Stimulated activated CD4-positive, alpha-beta T cell treated with anti-CD3 and anti-CD28 coated beads, Interleukin-4, amount 100 ng/mL, for 4 hours (primary cell): ENCODE measurements around the gene CACNG3.
"Not testable (repeated sequence)": the region's sequence is repeated elsewhere in the genome, so short reads cannot be mapped to it uniquely, and the experiment has no call there.

Source experiments
- DNase-seq, 2 experiments: peaks; one replicate each; pipeline ENCODE4 v3.0.0-alpha.2; 2020

Gene CACNG3

DNA sequence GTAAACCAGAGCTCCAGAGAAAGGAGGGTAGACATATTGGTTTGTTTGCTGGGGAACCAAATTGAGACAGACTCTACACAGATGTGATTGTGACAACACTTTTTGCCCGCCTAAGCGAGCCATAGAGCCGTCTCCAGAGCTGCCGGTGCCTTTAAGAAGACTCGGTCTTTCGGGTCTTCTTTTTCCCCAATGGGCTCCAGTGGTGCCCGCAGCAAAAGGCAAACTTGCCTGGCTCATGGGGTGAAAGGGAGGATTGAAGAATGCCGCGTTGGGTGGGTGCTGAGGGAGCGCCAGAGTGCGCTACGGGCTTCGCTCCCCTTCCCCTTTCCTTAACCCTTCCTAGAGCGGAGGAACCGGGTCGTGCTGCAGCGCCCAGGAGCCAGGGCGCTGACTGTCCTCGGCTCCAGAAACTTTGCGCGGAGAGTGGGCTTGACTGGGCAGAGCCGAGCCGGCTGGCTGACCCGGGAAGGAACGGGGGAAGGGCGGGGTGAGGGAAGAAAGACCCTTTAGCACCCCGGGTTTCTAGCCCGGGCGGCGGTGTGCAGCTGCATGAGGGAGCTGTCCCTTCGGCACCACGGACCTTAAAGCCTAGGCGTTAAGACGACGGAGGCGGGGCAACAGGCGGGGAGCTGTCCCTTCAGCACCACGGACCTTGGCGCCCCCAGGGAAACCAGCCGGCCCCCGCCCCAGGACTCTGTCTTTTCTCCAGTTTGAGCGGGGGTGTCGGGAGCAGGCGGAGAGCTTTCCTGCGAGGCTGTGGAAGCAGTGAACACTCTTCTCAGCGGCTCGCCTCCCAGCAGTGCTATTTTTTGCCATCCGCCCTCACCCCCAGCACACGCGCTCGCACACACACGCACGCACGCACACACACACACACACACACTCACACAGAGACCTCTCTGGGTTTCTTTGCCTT, at the start of gene CACNG3:
Gene CACNG3, plus strand, starts transcription at position 880 of the 916 bp plus-strand sequence. CDS start 420 bp downstream, outside the sequence.
- DNase-seq, result peak; percentile 7 to 38

DNA sequence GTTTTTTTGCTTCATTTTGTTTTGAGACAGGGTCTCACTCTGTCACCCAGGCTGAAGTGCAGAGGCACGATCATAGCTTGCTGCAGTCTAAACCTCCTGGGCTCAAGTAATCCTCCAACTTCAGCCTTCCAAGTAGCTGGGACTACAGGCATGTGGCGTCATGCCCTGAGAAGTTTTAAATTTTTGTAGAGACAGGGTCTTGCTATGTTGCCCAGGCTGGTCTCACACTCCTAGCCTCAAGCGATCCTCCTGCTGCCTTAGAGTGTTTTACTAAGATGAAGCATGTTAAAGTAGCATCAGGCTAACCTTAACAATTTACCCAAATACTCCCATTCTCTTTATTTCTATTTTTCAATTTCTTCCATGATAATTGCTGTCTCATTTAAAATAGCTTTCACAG, 49.2 kb upstream of the CACNG3 start:
- DNase-seq, result no peak

DNA sequence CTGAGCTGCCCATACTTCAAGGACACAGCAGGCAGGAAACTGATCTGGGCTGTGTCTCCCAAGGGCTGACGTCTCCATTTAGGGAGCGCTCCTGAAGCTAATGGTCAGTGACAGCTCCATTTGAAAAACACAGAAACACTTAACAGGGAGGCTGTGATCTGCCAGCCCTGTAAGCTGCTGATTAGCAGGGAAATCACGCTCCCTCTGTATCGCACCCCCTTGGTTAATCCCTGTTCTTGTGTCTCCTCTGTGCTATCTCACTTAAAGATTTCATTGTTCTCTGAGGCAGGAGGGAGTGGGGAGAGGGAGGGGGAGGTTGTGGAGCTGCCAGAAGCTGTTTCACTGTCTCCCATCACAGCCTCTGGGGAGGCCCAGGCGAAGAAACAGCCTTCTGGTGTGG, 47.4 kb upstream of the CACNG3 start:
- DNase-seq, result no peak

DNA sequence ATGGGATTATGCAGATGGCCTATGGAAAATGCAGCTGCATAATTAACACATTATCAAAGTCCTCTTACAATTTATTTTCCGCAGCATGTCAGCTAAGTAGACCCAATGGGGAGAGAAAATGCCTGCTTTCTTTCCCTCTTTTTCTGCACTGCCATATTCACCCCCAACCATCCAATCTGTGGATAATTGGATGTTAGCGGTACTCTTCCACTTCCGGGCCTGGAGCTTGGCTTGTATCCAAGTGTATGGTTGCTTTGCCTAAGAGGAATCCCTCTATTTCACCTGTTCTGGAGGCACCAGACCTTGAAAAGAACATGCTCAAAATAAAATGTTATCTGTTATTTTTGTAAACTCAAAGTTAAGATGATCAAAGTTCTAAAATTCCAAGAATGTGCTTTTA, 41.1 kb upstream of the CACNG3 start:
- DNase-seq, result no peak

DNA sequence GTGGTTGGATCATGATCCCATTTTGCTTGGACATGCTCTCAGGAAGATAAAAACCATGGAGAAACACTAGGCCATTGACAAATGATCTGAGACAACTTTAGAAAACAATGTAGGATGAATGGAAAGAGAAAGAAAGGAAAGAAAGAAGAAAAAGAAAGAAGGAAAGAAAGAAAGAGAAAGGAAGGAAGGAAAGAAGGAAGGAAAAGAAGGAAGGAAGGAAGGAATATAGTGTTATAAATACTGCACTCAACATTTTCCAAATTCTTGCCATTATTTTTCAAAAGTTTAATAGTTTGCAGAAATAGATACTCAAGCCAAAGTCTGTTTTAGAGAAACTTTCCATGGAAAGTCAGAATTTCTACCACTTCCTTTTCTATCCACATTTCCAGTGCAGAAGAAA, 39.2 kb upstream of the CACNG3 start:
- no peak for DNase-seq

DNA sequence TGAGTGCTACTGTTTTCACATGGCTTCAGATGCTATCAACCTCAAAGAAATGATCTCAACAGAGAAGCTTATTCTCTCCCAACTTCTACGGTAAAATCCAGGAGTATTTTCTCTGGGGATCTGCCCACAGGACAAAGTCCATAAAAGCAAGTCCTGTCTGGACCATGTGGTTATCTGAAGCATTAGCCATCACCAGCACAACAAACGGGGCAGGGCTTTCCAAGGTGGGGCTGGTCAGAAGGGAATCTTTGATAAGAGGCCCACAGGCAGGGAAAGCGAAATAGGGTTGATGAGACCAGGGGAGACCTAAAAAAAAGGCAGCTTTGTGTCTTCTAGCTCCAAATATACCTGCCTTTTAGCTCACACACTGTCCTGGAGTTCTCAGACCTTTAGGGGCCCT, 38.7 kb upstream of the CACNG3 start:
- no peak for DNase-seq

DNA sequence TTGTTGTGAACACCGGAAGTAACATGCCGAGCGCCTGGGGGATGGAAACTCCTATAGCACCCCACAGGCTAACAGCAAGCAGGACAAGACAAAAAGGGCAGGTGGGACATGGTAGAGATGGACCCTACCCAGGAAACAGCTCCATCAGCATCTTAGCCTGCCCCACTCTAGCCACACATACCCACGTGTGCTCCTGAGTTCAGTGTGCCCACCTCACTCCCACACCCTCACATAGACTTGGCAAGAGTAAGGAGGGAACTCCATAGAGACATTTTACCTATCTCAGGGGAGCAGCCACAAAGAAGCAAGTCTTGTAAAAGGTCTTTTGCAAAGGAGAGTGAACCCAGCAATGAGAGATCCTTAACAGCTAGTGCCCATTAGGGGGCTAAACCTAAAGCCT, 37.8 kb upstream of the CACNG3 start:
- no peak for DNase-seq

DNA sequence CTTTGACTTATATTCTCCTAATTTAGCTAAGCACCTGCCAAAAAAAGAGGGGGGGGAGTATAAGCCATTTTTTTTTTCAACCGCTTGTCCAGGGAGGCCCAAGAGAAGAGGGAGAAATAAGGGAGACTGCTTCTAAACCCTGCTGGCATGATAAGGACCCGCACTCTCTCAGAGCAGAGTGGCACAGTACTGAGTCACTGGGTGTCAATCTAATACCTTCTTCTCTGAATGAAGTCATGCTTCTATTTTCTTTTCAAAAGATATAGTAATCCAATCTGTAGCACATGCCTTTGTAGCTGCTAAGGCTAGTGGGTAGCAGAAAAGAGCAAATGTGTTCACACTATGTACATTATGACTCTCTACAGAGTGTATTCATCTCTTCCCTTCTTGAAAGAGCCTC, 34.9 kb upstream of the CACNG3 start:
- DNase-seq, result no peak

DNA sequence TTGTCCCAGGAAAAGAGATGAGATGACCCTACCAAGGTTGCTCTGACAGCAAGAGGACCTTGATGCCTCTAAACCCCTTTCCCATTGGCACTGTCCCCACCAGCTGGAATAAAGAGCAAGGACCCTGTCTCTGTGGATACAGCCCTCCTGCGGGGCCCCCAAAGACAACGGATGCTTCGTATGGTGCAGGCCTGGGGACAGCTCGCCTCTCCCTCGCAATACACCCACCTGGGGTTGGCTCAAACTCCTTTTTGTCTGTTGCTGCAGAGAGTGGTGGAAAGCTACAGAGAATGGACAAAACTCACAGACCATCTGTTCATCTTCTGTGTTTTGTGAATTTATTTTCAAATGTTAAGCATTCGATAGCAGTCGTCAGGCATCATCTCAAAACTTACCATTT, 27.6 kb upstream of the CACNG3 start:
- DNase-seq, result no peak

DNA sequence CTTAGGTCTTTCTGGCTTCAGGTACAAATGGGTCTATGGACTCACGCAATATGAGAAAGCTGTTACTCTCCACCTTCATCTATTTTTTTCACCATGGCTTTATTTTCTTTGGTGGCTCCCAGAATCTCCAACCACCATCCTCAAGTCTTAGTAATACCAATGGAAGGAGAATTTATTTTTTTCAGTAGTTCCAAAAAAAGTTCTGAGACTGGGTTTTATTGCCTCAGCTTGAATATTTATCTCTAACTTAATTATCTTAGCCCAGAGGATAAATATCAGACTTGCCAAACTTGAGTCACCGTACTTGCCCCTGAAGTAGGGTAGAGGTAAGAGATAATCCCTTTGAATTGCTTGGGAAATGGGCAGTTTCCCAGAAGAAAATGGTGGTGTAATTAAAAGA, 23.2 kb upstream of the CACNG3 start:
- DNase-seq, result no peak

DNA sequence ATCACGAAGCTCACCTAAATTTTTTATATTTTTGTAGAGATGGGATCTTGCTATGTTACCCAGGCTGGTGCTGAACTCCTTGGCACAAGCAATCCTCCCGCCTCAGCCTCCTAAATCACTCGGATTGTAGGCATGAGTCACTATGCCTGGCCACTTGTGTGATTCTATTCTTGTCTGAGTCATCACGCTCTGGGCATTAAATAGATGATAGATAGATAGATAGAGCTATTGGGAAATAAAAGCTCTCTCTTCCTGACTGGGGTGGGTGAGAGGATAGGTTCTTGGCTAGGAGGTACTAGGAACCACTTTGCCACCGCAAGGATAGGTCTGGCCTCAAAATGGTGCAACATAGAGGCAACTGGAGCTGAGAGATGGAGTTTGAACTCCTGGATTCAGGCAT, 21.4 kb upstream of the CACNG3 start:
- no peak for DNase-seq

DNA sequence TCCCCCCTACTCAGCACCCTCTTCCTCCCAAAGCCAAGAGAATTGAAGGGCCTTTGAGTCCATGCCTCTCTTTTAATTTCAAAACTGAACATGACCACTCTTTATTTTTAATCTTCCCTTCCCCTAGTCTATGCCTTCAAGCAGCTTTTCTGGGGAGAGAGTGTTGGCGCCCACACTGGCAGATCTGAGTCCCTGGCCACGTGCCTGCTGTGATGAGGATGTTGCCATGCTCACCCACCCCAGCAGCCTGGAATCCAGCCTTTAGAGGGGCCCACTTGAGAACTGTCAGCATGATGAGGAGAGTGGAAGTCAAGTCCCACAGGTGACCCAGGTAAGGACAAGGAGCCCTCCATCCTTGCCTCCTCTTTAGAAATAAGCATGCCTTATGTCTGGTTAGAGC, 20.3 kb upstream of the CACNG3 start:
- no peak for DNase-seq

DNA sequence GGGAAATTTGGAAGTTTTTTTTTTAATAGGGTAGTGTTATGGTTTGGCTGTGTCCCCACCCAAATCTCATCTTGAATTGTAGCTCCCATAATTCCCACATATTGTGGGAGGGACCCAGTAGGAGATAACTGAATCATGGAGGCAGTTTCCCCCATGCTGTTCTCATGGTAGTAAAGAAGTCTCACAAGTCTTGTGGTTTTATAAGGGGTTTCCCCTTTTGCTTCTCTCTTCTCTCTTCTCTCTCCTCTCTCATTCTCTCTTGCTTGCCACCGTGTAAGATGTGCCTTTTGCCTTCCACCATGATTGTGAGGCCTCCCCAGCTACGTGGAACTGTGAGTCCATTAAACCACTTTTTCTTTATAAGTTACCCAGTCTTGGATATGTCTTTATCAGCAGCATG, 17.3 kb upstream of the CACNG3 start:
- not testable (repeated sequence) for DNase-seq

DNA sequence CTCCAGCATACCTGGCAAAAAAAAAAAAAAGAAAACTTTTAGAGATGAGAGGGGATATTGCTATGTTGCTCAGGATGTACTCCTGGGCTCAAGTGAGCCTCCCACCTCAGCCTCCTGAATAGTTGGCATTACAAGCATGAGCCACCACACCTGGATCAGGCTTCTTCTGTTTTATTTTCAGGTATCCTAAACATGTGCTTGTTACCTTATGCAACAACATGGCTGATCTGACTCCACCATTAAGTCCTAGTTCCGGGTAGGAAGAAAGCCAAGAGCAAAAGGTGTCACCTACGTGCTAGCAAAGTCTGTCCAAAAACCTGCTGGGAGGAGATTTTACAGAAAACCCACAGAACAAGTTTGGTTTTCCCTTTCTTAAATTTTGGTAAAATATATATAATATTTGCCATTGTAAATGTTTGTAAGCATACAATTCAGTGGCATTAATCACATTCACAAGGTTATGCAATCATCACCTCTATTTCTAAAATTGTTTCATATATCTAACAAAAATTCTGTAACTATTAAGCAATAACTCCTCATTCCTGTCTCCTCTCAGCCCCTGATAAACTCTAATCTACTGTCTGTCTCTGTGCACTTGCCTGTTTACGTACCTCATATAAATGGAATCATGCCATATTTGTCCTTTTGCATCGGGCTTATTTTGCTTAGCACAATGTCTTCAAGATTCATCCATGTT, 9.1 kb upstream of the CACNG3 start:
- no peak for DNase-seq

DNA sequence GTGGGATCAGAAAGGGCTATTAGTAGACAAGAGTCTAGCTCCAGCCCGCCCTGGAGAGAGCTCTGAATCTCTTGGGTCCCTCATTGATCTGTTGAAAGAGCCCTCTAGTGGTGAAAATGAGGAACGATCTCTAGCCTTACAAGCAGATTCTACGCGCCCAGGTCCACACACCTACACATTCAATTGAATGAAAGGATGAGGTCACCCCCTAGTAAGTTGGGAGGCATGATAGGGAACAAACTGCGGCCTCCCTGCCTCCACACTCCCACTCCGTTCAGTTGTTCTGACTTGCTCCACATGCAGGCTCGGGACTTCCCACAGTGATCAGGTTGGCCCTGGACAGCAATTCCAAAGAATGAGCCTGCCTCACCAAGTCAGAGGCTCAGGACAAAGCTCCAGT, 2.9 kb upstream of the CACNG3 start:
- DNase-seq, result peak; percentile 4 to 21

DNA sequence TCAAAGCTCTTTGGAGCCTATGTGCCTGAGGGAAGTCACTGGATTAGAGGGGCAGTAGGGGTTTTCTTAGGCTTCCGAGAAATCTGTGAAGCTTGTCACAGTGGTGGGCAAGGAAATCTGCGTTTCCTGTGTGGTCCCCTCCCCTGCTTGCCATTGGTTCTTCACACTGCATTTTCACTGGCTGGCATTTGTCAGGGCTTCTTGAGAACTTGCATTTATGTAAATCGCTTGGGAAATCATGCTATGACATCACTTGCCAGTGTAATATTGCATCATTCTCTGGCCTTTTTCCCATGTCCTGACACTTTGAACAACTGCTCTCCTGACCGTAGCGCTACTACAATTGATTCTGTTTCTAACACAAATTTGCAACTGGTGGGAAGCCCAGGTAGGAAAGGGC, 1.8 kb downstream of the CACNG3 start:
- no peak for DNase-seq

DNA sequence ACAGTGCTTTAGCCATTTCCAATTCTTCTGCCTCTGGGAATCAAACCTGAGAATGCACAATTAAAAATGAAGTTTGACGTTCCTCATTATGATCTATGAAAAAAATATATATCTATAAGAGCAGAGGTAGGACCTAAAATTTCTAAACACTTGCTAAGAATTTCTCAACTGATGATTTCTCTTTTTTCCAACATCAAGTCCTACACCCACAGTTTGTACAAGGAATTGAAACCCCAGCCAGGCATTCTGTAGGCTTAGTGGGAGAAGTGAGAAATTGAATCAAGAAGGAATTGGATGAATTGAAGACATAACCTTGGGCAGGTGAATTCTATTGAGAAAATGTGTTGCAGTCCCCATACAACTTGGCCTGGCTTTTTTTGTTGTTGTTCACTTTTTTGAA, 2.7 kb downstream of the CACNG3 start:
- DNase-seq, result no peak

DNA sequence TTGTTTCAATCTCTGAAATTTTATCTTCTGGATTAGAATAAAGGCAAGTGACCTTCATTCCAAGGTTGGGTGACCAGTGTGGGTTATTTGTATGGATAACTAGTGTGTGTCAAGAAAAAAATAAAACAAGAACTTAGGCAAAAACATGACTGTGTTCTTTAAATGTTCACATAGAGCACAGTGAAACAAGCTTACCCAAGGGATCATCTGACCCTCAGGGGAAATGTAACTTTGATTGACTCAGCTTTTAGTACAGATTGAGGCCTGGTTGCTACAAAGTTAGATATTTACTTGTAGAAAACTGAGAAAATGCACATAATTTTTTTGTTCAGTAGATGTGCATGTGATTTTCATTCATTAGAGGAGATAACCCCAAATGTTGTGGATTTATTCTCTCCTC, 6.7 kb downstream of the CACNG3 start:
- DNase-seq, result no peak

DNA sequence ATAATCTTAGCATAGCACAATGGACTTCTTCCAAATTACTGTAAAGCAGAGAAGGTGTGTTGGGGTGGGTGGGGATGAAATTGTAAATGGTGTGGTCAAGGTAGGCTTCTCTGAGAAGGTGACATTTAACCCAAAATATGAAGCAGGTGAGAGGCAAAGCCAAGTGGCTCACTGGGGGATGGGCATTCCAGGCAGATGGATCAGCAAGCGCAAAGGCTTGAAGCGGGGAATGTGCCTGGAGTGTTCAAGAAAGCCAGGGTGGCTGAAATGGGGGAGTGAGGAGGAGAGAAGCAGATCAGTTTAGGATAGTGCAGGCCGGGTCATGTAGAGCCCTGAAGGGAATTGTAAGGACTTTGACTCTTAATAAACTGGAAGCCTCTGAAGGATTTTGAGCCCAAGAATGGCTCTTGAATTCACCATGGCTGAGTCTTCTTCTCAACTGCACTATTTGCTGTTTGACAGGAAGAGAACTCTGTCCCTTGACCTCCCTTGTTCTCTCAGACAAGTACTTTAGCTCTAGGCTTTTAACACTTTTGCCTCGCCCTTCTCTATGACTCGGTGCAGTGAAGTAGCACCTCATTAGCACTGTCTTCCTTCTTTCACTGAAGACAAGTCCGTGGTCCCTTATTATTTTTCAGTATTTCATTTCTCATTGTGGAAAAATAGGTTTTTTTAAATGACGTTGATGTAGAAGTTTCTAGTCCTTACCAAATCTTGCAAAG, 14.7 kb downstream of the CACNG3 start:
- DNase-seq, result no peak

DNA sequence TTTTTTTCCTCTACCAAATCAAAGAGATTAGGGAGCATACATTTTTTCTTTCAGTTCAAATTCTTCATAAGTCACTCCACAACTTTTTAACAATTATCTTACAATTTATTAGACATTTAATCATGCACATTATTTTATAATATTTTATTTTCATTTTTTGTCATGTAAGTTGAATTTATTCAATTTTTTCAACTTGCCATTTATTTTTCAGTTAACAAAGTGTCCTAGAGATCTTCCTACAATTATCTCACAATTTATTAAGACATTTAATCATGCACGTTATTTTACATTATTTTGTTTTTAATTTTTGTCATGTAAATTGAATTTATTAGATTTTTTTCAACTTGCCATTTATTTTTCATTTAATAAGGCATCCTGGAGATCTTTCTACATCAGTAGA, 16.2 kb downstream of the CACNG3 start:
- no peak for DNase-seq

DNA sequence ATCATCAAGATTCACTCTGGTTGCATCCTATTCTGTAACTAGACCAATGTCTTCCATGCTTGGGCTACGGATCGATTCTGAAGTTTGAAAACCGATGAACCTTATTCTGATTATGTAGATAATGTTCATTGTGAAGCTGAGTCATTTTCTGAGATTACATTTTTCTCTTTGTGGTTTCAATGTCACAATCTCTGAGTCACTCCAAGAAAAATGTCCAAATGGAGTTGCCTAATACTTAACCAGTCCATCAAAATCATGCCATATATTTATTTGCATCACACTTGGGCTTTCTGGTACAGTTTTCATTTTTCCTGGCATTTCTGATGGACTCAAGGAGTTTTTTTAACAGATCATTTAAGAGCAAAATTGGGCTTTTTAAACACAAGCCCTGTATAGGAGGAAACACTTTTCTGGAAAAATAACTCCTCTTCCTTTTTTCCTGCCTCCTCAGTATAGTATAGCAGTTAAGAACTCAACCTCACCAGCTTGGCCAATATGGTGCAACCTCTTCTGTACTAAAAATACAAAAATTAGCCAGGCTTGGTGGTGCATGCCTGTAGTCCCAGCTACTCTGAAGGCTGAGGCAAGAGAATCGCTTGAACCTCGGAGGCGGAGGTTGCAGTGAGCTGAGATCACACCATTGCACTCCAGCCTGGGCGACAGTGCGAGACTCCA, 17.5 kb downstream of the CACNG3 start:
- no peak for DNase-seq

DNA sequence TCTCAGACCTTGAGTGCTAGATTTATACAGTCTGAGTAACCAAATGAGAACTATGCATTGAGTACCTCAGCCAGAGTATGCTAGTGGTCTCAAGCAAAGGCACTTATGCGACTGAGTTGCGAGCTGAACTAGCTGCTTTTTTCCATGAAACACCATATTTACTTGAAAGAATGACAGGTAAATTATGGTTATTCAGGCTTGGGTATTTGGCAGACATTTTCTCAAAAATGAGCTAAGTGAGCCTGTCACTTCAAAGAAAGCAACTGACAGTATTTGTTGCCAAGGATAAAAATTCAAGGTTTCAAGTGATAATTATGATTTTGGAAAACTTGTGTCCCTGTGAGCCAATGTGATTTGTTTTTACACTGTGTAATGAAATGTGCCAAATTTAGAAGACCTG, 19.3 kb downstream of the CACNG3 start:
- DNase-seq, result no peak

DNA sequence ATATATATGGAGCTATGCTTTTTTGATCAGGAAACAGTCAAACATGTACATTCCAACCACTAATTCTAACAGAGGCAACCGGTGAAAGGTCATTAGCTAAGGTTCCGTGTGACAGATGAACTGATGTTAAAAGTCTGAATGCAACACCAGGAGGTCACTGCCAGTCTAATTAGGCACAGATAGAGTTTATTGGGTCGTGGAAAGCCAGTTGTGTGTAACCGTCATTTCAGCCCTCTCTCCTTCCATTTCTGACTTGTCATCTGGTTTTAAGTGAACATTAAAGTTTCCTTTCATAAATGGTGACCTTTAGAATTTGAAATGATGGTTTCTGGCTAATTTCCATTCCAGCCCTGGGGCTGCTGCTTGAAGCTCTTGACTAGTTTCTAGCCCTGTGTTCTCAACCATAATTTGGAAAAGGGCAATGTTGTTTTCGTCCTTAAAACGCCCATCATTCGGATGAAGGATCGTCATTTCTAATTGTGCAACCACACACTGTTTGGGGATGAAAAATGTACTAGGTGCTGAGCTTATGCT, 23.9 kb downstream of the CACNG3 start:
- no peak for DNase-seq
